Measurements from ENCODE around the gene SLIT3.

The SLIT3 gene

GRCh38 chr5:168878135-168878745 is 422.7 kb downstream of the SLIT3 start:
- no peak for DNase-seq

- DNase-seq: peak; percentile 40
These were observed 423.6 kb downstream of the SLIT3 start for GRCh38 chr5:168877132-168877892.

- no peak for DNase-seq
These were observed 424.5 kb downstream of the SLIT3 start for GRCh38 chr5:168876419-168876818.

- no peak for DNase-seq
These were observed 425.1 kb downstream of the SLIT3 start for GRCh38 chr5:168875832-168876231.

GRCh38 chr5:168874713-168875380 is 426.1 kb downstream of the SLIT3 start:
- no peak for DNase-seq

GRCh38 chr5:168872246-168872645 is 428.7 kb downstream of the SLIT3 start:
- DNase-seq: no peak

GRCh38 chr5:168870910-168871309 is 430.0 kb downstream of the SLIT3 start:
- no peak for DNase-seq

GRCh38 chr5:168869615-168870227 is 431.2 kb downstream of the SLIT3 start:
- no peak for DNase-seq

GRCh38 chr5:168867241-168867640 is 433.7 kb downstream of the SLIT3 start:
- DNase-seq: no peak

GRCh38 chr5:168865968-168866367 is 435.0 kb downstream of the SLIT3 start:
- no peak for DNase-seq

- no peak for DNase-seq
These were observed 437.9 kb downstream of the SLIT3 start for GRCh38 chr5:168863021-168863420.

- DNase-seq: no peak
These were observed 440.4 kb downstream of the SLIT3 start for GRCh38 chr5:168860503-168860902.

- DNase-seq: no peak
These were observed 440.9 kb downstream of the SLIT3 start for GRCh38 chr5:168860081-168860480.

- DNase-seq: no peak
These were observed 441.5 kb downstream of the SLIT3 start for GRCh38 chr5:168859471-168859870.

GRCh38 chr5:168858994-168859393 is 441.9 kb downstream of the SLIT3 start:
- no peak for DNase-seq

- DNase-seq: no peak
These were observed 442.6 kb downstream of the SLIT3 start for GRCh38 chr5:168858371-168858770.

GRCh38 chr5:168853972-168854371 is 447.0 kb downstream of the SLIT3 start:
- DNase-seq: no peak

GRCh38 chr5:168852329-168852728 is 448.6 kb downstream of the SLIT3 start:
- no peak for DNase-seq

- peak; percentile 22 for DNase-seq
These were observed 449.0 kb downstream of the SLIT3 start for GRCh38 chr5:168851902-168852321.

- peak; percentile 20 for DNase-seq
These were observed 450.3 kb downstream of the SLIT3 start for GRCh38 chr5:168850683-168851082.

GRCh38 chr5:168848569-168848968 is 452.4 kb downstream of the SLIT3 start:
- no peak for DNase-seq

GRCh38 chr5:168847511-168848073 is 453.3 kb downstream of the SLIT3 start:
- DNase-seq: no peak

- DNase-seq: no peak
These were observed 456.0 kb downstream of the SLIT3 start for GRCh38 chr5:168844922-168845296.
